ENCODE measurements around the gene CDK9.

DNA sequence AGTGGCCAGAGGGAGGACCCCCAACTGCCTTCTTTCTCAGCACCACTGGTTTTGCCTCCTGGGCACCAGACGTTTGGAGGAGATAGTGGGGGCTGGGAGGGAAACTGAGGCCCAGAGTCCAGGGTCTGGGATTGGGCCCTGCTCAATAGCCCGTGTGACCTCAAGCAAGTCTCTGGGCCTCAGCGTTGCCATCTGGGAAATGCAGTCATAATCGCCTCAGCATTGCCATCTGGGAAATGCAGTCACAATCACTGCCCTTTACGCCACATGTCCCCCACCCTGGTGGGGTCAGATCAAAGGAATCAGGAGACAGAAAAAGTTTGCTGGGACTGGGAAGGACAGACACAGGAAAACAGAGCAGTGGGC lies 8.9 kb upstream of the CDK9 start:
- TF ChIP-seq NFRKB (IDR thresholded peaks at IDR 0.05) (no peak), ELF4 (IDR thresholded peaks at IDR 0.05) (no peak), FOXM1 (IDR thresholded peaks at IDR 0.05; ENCODE audit: borderline replicate concordance) (no peak)
